K562 (cell line): ENCODE measurements around the gene HTR1D. TPM values are rescaled to one million over a fixed set of nuclear protein-coding genes. Genes with fewer than 3 reads are reported as not detected.

Experiments used
- ARID1B ChIP-seq: fragments of 450-650 bp; IDR thresholded peaks from 2 replicates; pipeline ENCODE4 v1.6.1; 2016; ENCODE audit warnings: antibody characterized with exemption, mild to moderate bottlenecking, inconsistent platforms
- CREB5 ChIP-seq: fragments of 250-450 bp; sonication (Bioruptor Pico); IDR thresholded peaks from 2 replicates; pipeline ENCODE4 v1.5.0; 2020; ENCODE audit warnings: mild to moderate bottlenecking
- NFRKB ChIP-seq: fragments of 450-650 bp; IDR thresholded peaks from 2 replicates; pipeline ENCODE4 v1.6.1; 2016; ENCODE audit warnings: low read depth
- SRSF7 ChIP-seq: fragments of 200-400 bp; formaldehyde crosslinking; optimal IDR thresholded peaks from 2 replicates; pipeline ENCODE3; 2017; ENCODE audit warnings: mild to moderate bottlenecking, low read depth, low read length
- ZEB2 ChIP-seq: fragments of 450-650 bp; IDR thresholded peaks from 2 replicates; pipeline ENCODE4 v1.6.1; 2016
- ZNF175 ChIP-seq: fragments of 200-800 bp; sonication (Bioruptor generic); IDR thresholded peaks from 2 replicates; pipeline ENCODE4 v1.6.1; 2016; ENCODE audit warnings: low read depth, mild to moderate bottlenecking, missing genetic modification characterization, missing compliant biosample characterization
- polyA plus RNA-seq, 8 experiments: library from polyadenylated mRNA; depleted of rRNA in 4 of 8; stranded (reverse) in 5 of 8; unstranded in 3 of 8; fragments of >200 nt; fragmentation: Nextera tagmentation in 2 of 8; fragmentation: Illumina TruSeq in 1 of 8; extraction: Ambion mirVana in 2 of 8; extraction: Trizol in 1 of 8; gene quantifications; 2 replicates each; pipeline versions ENCODE4 v1.2.1 to v1.2.3, GENCODE V29; 2011 to 2014; ENCODE audit warnings: inconsistent platforms in 1 of 8, missing spikeins in 1 of 8
- total RNA-seq, 7 experiments: library from RNA; depleted of rRNA in 6 of 7; stranded (reverse); fragments of >200 nt in 6 of 7; fragmentation: Illumina TruSeq in 2 of 7; extraction: Trizol in 2 of 7; gene quantifications; 2 replicates each; pipeline versions ENCODE4 v1.2.1 to v1.2.3, GENCODE V29; 2011 to 2021; ENCODE audit warnings: low replicate concordance in 1 of 7
- TF ChIP-seq, protein P1 (sequence below), 2 experiments: fragments of 450-650 bp; formaldehyde crosslinking in 1 of 2; IDR thresholded peaks; 2 replicates each; pipeline versions ENCODE4 v1.4.0 to v1.6.1; 2014 to 2020; ENCODE audit warnings: mild to moderate bottlenecking in 2 of 2, borderline replicate concordance in 1 of 2, low read depth in 1 of 2
- TF ChIP-seq, protein P2 (sequence below): fragments of 150-350 bp; IDR thresholded peaks from 2 replicates; pipeline ENCODE4 v1.6.1; 2014; ENCODE audit warnings: low read depth, mild to moderate bottlenecking, low read length, borderline replicate concordance
- TF ChIP-seq, protein P3 (sequence below): fragments of 250-450 bp; sonication (Bioruptor Pico); IDR thresholded peaks from 2 replicates; pipeline ENCODE4 v1.4.0; 2020; ENCODE audit warnings: mild to moderate bottlenecking, moderate library complexity

The HTR1D gene
- total and polyA plus RNA-seq, 9 of the 15 experiments (the other 6 are each of a cell fraction or from before 2014, with no cell fraction given): 0.03 to 0.09 (median 0.04) TPM; not detected in 4

DNA sequence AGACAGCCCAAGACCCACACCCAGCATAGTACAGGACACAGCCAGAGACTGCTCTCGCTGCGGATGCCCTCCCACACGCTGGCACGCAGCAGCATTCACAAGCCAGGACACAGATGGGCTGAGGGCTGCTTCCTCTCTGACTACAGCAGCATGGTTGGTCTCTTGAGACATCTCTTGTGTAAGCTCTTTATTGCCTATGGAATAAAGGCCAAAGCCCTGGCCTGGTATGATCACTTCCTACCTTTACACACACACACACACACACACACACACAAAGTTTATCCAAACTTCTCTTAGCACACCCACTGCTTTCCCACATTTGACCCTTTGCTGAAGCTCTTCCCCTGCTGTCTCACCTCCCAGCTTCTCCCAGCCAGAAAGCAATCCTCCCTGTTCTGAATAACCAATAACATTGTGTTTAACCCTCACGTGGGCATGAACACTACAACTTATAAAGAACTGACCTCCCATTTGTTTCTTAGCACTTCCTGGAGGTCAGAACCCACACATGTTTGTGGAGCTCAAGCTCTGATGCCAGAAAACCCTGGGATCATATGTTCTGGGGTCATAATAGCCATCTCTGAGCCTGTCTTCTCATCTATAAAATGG is 47.5 kb downstream of the HTR1D start (continued):
- TF ChIP-seq, protein P1, sequence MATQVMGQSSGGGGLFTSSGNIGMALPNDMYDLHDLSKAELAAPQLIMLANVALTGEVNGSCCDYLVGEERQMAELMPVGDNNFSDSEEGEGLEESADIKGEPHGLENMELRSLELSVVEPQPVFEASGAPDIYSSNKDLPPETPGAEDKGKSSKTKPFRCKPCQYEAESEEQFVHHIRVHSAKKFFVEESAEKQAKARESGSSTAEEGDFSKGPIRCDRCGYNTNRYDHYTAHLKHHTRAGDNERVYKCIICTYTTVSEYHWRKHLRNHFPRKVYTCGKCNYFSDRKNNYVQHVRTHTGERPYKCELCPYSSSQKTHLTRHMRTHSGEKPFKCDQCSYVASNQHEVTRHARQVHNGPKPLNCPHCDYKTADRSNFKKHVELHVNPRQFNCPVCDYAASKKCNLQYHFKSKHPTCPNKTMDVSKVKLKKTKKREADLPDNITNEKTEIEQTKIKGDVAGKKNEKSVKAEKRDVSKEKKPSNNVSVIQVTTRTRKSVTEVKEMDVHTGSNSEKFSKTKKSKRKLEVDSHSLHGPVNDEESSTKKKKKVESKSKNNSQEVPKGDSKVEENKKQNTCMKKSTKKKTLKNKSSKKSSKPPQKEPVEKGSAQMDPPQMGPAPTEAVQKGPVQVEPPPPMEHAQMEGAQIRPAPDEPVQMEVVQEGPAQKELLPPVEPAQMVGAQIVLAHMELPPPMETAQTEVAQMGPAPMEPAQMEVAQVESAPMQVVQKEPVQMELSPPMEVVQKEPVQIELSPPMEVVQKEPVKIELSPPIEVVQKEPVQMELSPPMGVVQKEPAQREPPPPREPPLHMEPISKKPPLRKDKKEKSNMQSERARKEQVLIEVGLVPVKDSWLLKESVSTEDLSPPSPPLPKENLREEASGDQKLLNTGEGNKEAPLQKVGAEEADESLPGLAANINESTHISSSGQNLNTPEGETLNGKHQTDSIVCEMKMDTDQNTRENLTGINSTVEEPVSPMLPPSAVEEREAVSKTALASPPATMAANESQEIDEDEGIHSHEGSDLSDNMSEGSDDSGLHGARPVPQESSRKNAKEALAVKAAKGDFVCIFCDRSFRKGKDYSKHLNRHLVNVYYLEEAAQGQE (IDR thresholded peaks at IDR 0.05; ENCODE audit: borderline replicate concordance): peak; percentile 69
- TF ChIP-seq, protein P1 (CRISPR knock-in tag; IDR thresholded peaks at IDR 0.05; ENCODE audit: low read depth): no peak
- TF ChIP-seq CREB5 (CRISPR knock-in tag) (no peak), ZEB2 (no peak), NFRKB (no peak; the same call in none of the 2 replicates), ARID1B (peak; percentile 39), ZNF175 (CRISPR knock-in tag) (no peak), SRSF7 (no peak)
- TF ChIP-seq, protein P2, sequence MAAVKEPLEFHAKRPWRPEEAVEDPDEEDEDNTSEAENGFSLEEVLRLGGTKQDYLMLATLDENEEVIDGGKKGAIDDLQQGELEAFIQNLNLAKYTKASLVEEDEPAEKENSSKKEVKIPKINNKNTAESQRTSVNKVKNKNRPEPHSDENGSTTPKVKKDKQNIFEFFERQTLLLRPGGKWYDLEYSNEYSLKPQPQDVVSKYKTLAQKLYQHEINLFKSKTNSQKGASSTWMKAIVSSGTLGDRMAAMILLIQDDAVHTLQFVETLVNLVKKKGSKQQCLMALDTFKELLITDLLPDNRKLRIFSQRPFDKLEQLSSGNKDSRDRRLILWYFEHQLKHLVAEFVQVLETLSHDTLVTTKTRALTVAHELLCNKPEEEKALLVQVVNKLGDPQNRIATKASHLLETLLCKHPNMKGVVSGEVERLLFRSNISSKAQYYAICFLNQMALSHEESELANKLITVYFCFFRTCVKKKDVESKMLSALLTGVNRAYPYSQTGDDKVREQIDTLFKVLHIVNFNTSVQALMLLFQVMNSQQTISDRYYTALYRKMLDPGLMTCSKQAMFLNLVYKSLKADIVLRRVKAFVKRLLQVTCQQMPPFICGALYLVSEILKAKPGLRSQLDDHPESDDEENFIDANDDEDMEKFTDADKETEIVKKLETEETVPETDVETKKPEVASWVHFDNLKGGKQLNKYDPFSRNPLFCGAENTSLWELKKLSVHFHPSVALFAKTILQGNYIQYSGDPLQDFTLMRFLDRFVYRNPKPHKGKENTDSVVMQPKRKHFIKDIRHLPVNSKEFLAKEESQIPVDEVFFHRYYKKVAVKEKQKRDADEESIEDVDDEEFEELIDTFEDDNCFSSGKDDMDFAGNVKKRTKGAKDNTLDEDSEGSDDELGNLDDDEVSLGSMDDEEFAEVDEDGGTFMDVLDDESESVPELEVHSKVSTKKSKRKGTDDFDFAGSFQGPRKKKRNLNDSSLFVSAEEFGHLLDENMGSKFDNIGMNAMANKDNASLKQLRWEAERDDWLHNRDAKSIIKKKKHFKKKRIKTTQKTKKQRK: no peak
- TF ChIP-seq, protein P3, sequence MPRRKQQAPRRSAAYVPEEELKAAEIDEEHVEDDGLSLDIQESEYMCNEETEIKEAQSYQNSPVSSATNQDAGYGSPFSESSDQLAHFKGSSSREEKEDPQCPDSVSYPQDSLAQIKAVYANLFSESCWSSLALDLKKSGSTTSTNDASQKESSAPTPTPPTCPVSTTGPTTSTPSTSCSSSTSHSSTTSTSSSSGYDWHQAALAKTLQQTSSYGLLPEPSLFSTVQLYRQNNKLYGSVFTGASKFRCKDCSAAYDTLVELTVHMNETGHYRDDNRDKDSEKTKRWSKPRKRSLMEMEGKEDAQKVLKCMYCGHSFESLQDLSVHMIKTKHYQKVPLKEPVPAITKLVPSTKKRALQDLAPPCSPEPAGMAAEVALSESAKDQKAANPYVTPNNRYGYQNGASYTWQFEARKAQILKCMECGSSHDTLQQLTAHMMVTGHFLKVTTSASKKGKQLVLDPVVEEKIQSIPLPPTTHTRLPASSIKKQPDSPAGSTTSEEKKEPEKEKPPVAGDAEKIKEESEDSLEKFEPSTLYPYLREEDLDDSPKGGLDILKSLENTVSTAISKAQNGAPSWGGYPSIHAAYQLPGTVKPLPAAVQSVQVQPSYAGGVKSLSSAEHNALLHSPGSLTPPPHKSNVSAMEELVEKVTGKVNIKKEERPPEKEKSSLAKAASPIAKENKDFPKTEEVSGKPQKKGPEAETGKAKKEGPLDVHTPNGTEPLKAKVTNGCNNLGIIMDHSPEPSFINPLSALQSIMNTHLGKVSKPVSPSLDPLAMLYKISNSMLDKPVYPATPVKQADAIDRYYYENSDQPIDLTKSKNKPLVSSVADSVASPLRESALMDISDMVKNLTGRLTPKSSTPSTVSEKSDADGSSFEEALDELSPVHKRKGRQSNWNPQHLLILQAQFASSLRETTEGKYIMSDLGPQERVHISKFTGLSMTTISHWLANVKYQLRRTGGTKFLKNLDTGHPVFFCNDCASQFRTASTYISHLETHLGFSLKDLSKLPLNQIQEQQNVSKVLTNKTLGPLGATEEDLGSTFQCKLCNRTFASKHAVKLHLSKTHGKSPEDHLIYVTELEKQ (CRISPR knock-in tag): no peak
